Activated naive CD8-positive, alpha-beta T cell treated with anti-CD3 and anti-CD28 coated beads, Interleukin-2, amount 50 U/mL, for 24 hours (primary cell): Measurements from ENCODE around the gene GRIK4.
"Not testable (repeated sequence)": the region's sequence is repeated elsewhere in the genome, so short reads cannot be mapped to it uniquely, and the experiment has no call there.

Experiments
- ATAC-seq: fragments of 150-1000 bp; cut with Tn5 transposase; one replicate; pipeline ENCODE4 v1.10.0; 2021
- DNase-seq: peaks from one replicate; pipeline ENCODE4 v3.0.0; 2021
- H3K27ac Mint-ChIP-seq: one replicate; pipeline ENCODE4 v1.8.0; 2021; ENCODE audit warnings: mild to moderate bottlenecking, mixed read lengths
- H3K27me3 Mint-ChIP-seq: one replicate; pipeline ENCODE4 v1.8.0; 2021; ENCODE audit warnings: mixed read lengths
- H3K36me3 Mint-ChIP-seq: one replicate; pipeline ENCODE4 v1.8.0; 2021; ENCODE audit warnings: low read depth, mixed read lengths
- H3K4me1 Mint-ChIP-seq: one replicate; pipeline ENCODE4 v1.8.0; 2021; ENCODE audit warnings: mixed read lengths
- H3K4me3 Mint-ChIP-seq: one replicate; pipeline ENCODE4 v1.8.0; 2021; ENCODE audit warnings: mild to moderate bottlenecking, moderate library complexity, mixed read lengths
- H3K9me3 Mint-ChIP-seq: one replicate; pipeline ENCODE4 v1.8.0; 2021; ENCODE audit warnings: mixed read lengths

GRIK4 gene

GRCh38 chr11:120601536-120601935 lies 90.0 kb downstream of the GRIK4 start:
- no peak for ATAC-seq
- Mint-ChIP-seq H3K36me3 (no peaks in the 10 kb centered on the region), H3K9me3 (no peaks in the 10 kb centered on the region), H3K27ac (no peak overlapping the region), H3K4me1 (no peaks in the 10 kb centered on the region), H3K27me3 (peaks cover 5% of the 10 kb centered on the region), H3K4me3 (no peak overlapping the region)
- no peak for DNase-seq

GRCh38 chr11:120603071-120603470 lies 91.5 kb downstream of the GRIK4 start:
- H3K4me3 Mint-ChIP-seq, result no peak overlapping the region
- DNase-seq, result no peak
- H3K9me3 Mint-ChIP-seq, result no peaks in the 10 kb centered on the region
- no peak overlapping the region for H3K27ac Mint-ChIP-seq
- no peaks in the 10 kb centered on the region for H3K4me1 Mint-ChIP-seq
- no peak for ATAC-seq
- H3K27me3 Mint-ChIP-seq, result peaks cover 9% of the 10 kb centered on the region
- no peaks in the 10 kb centered on the region for H3K36me3 Mint-ChIP-seq

GRCh38 chr11:120605469-120605868 lies 93.9 kb downstream of the GRIK4 start:
- Mint-ChIP-seq H3K4me3 (no peak overlapping the region), H3K36me3 (no peaks in the 10 kb centered on the region), H3K27me3 (peaks cover 7% of the 10 kb centered on the region), H3K27ac (no peak overlapping the region), H3K9me3 (no peaks in the 10 kb centered on the region), H3K4me1 (no peaks in the 10 kb centered on the region)
- ATAC-seq (no peak), DNase-seq (no peak)

- Mint-ChIP-seq H3K4me1 (peaks cover under 1% of the 10 kb centered on the region), H3K9me3 (no peaks in the 10 kb centered on the region), H3K27me3 (peaks cover 7% of the 10 kb centered on the region), H3K27ac (no peak overlapping the region), H3K36me3 (no peaks in the 10 kb centered on the region), H3K4me3 (no peak overlapping the region)
- no peak for ATAC-seq
- DNase-seq, result no peak
Observed at GRCh38 chr11:120606211-120607010, 94.9 kb downstream of the GRIK4 start.

GRCh38 chr11:120608061-120608460 lies 96.5 kb downstream of the GRIK4 start:
- no peaks in the 10 kb centered on the region for H3K36me3 Mint-ChIP-seq

GRCh38 chr11:120608760-120609211 lies 97.2 kb downstream of the GRIK4 start:
- Mint-ChIP-seq H3K36me3 (no peaks in the 10 kb centered on the region), H3K4me3 (no peak overlapping the region), H3K9me3 (no peaks in the 10 kb centered on the region), H3K27ac (no peak overlapping the region), H3K27me3 (peaks cover 9% of the 10 kb centered on the region), H3K4me1 (peaks cover 16% of the 10 kb centered on the region)
- DNase-seq (no peak), ATAC-seq (no peak)

More at GRCh38 chr11:120608061-120608460, 96.5 kb downstream of the GRIK4 start:
- H3K9me3 Mint-ChIP-seq, result no peaks in the 10 kb centered on the region
- H3K27me3 Mint-ChIP-seq, result peaks cover 6% of the 10 kb centered on the region
- DNase-seq (no peak), ATAC-seq (no peak)
- peaks cover 12% of the 10 kb centered on the region for H3K4me1 Mint-ChIP-seq
- H3K27ac Mint-ChIP-seq, result no peak overlapping the region
- H3K4me3 Mint-ChIP-seq, result no peak overlapping the region

GRCh38 chr11:120610111-120610510 lies 98.6 kb downstream of the GRIK4 start:
- ATAC-seq, result no peak
- Mint-ChIP-seq H3K4me3 (no peak overlapping the region), H3K4me1 (peaks cover 16% of the 10 kb centered on the region), H3K27ac (peak overlapping the region; percentile 12), H3K9me3 (no peaks in the 10 kb centered on the region), H3K27me3 (peaks cover 13% of the 10 kb centered on the region), H3K36me3 (no peaks in the 10 kb centered on the region)
- no peak for DNase-seq

GRCh38 chr11:120611581-120611980 lies 100.0 kb downstream of the GRIK4 start:
- no peaks in the 10 kb centered on the region for H3K36me3 Mint-ChIP-seq
- H3K9me3 Mint-ChIP-seq, result no peaks in the 10 kb centered on the region
- DNase-seq (no peak), ATAC-seq (no peak)
- H3K27me3 Mint-ChIP-seq, result peaks cover 12% of the 10 kb centered on the region
- no peak overlapping the region for H3K27ac Mint-ChIP-seq
- peaks cover 16% of the 10 kb centered on the region for H3K4me1 Mint-ChIP-seq
- H3K4me3 Mint-ChIP-seq, result no peak overlapping the region

GRCh38 chr11:120612513-120613263 lies 101.1 kb downstream of the GRIK4 start:
- peaks cover 16% of the 10 kb centered on the region for H3K4me1 Mint-ChIP-seq
- peaks cover 4% of the 10 kb centered on the region for H3K9me3 Mint-ChIP-seq
- peaks cover 8% of the 10 kb centered on the region for H3K27me3 Mint-ChIP-seq
- H3K36me3 Mint-ChIP-seq, result no peaks in the 10 kb centered on the region
- peak; percentile 83 for ATAC-seq
- H3K4me3 Mint-ChIP-seq, result peak overlapping the region; percentile 39
- DNase-seq, result no peak
- H3K27ac Mint-ChIP-seq, result peak overlapping the region; percentile 77

GRCh38 chr11:120613264-120614226 lies 102.0 kb downstream of the GRIK4 start:
- Mint-ChIP-seq H3K4me3 (no peak overlapping the region), H3K27ac (peak overlapping the region; percentile 30), H3K27me3 (peaks cover 8% of the 10 kb centered on the region), H3K36me3 (no peaks in the 10 kb centered on the region), H3K4me1 (peaks cover 16% of the 10 kb centered on the region), H3K9me3 (peaks cover 12% of the 10 kb centered on the region)
- no peak for DNase-seq
- no peak for ATAC-seq

- peaks cover 8% of the 10 kb centered on the region for H3K27me3 Mint-ChIP-seq
- H3K4me3 Mint-ChIP-seq, result no peak overlapping the region
- no peaks in the 10 kb centered on the region for H3K36me3 Mint-ChIP-seq
- DNase-seq (no peak), ATAC-seq (no peak)
- H3K4me1 Mint-ChIP-seq, result peaks cover 16% of the 10 kb centered on the region
- H3K9me3 Mint-ChIP-seq, result peaks cover 23% of the 10 kb centered on the region
- no peak overlapping the region for H3K27ac Mint-ChIP-seq
Observed at GRCh38 chr11:120615391-120615790, 103.8 kb downstream of the GRIK4 start.

GRCh38 chr11:120618399-120618798 lies 106.9 kb downstream of the GRIK4 start:
- Mint-ChIP-seq H3K27ac (no peak overlapping the region), H3K4me3 (no peak overlapping the region), H3K36me3 (no peaks in the 10 kb centered on the region), H3K9me3 (peaks cover 23% of the 10 kb centered on the region), H3K27me3 (peaks cover 8% of the 10 kb centered on the region), H3K4me1 (peaks cover 1% of the 10 kb centered on the region)
- DNase-seq (no peak), ATAC-seq (no peak)

GRCh38 chr11:120622189-120622875 lies 110.8 kb downstream of the GRIK4 start:
- Mint-ChIP-seq H3K9me3 (peaks cover 23% of the 10 kb centered on the region), H3K36me3 (no peaks in the 10 kb centered on the region), H3K4me3 (no peak overlapping the region), H3K4me1 (peaks cover 8% of the 10 kb centered on the region), H3K27me3 (peaks cover 6% of the 10 kb centered on the region), H3K27ac (no peak overlapping the region)
- DNase-seq (no peak), ATAC-seq (no peak)

GRCh38 chr11:120624992-120625391 lies 113.4 kb downstream of the GRIK4 start:
- not testable (repeated sequence) for ATAC-seq, H3K36me3 Mint-ChIP-seq, H3K4me1 Mint-ChIP-seq, H3K4me3 Mint-ChIP-seq, DNase-seq, H3K27me3 Mint-ChIP-seq, H3K27ac Mint-ChIP-seq, H3K9me3 Mint-ChIP-seq
